ENCODE measurements around the gene OCRL. TPM values are rescaled to one million over a fixed set of nuclear protein-coding genes. Genes with fewer than 3 reads are reported as not detected.

The OCRL gene
- total RNA-seq: 10.0 and 11.9 TPM in 2 replicates

DNA sequence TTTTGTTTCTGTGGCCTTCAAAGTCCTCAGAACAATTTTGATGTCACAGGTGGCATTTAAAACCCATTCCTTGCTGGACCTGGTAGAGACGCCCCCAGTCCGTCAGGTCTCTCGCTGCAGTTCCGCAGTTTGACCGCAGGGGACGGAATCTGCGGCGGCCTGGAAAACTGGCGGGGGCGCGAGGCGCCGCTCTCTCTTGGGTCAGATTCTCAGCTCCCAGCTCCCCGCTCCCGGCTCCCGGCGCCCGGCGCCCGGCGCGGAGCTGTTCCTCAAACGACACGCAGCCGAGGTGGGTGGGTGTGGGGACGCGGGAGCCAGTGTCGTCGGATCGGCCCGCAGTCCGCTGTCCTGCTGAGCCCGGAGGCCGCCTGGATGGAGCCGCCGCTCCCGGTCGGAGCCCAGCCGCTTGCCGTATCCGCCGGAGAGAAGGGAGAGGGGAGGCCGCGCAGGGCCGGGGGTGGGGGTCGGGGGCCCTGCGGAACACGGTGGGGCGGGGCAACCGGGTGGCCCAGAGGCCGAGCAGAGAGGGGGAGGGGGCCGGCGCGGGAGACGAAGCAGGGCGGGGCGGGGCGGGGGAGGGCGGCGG lies at the start of gene OCRL:
TSS of gene OCRL (plus strand) at position 192 of the 586 bp plus-strand sequence. CDS start at position 373, 181 bp downstream.
- peak; percentile 69 to 78 for DNase-seq (ENCODE audit: low read depth in 2 of 2)

DNA sequence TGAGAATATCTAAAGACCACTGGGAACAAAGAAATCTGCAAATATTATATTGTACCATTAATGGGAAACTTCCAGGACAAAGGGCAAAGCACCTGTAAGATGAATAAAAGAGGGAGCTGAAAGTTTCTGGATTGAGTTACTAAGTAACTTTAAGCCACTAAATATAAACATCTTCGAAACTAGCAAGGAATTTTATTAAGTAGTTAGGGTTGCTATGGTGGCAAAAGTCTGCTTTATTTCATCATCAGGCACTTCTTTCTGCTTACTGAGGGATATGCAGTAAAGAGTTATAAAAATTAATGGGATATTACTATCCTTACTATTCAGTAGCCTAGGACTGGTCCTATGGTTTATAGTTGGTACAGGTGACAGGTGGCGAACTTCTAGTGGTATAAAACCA lies 49.7 kb upstream of the OCRL start:
- no peak for DNase-seq (ENCODE audit: low read depth in 2 of 2)

DNA sequence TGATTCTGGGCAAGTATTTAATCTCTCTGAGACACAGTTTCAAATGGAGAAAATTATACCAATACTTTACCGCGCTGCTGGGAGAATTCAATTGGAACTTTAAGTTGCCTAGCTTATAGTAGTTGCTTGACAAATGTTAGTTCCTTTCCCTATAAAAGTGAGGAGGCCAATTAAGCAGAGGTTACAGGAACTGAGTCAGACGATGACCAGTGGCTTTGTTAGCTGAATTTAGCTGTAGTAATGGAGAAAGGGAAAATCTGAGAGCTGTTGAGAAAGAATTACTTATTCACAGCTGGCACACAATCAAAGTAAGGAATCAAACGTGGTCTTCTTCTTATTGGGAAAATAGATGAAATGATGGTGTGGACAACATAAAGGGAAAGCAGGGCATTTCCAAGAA lies 46.4 kb upstream of the OCRL start:
- DNase-seq (ENCODE audit: low read depth in 2 of 2): peak in 1 of 2 donors; percentile 58

- no peak for DNase-seq (ENCODE audit: low read depth in 2 of 2)
These were observed 45.2 kb upstream of the OCRL start for GRCh38 chrX:129494887-129495286.

- peak in 1 of 2 donors; percentile 8 for DNase-seq (ENCODE audit: low read depth in 2 of 2)
These were observed 44.2 kb upstream of the OCRL start for GRCh38 chrX:129495900-129496299.

DNA sequence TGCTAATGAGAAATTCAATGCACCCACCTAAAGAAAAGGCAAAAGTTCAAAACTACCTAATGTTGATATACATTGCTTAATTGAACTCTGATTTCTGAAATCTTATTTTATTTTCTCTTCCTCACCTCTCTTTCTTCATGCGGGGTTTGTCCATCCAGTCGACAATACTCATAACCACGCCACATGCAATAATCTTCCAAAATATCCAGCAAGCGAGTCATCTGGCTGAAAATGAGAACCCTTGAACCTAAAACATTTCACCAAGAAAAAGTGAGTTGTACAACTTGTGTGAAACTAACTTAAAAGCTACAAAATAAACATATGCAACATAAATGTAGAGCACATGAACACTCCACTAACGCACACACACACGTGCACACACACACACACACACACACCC lies 43.4 kb upstream of the OCRL start:
- no peak for DNase-seq (ENCODE audit: low read depth in 2 of 2)

GRCh38 chrX:129497146-129497843 lies 42.8 kb upstream of the OCRL start:
- DNase-seq (ENCODE audit: low read depth in 2 of 2): no peak

GRCh38 chrX:129510331-129510730 lies 29.7 kb upstream of the OCRL start:
- no peak for DNase-seq (ENCODE audit: low read depth in 2 of 2)

DNA sequence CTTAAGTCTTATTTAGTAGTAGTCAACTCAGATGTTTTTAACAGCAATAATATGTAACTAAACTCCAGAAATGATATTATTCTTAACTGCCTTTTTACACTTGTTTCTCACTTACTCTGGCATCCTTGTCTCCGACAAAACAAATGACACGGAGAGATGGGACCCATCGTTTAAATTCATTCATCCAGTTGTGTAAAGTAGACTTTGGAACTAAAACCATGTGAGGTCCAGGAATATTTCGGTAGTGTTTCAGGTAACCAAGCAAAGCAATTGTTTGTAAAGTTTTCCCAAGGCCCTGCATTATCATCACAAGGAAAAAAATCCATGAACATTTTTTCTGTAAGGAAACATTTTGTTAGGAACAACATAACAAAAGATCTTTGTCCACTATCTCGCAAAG lies 28.4 kb upstream of the OCRL start:
- DNase-seq (ENCODE audit: low read depth in 2 of 2): no peak

GRCh38 chrX:129512409-129512808 lies 27.6 kb upstream of the OCRL start:
- no peak for DNase-seq (ENCODE audit: low read depth in 2 of 2)

- no peak for DNase-seq (ENCODE audit: low read depth in 2 of 2)
These were observed 23.7 kb upstream of the OCRL start for GRCh38 chrX:129516402-129516801.

GRCh38 chrX:129520151-129520550 lies 19.9 kb upstream of the OCRL start:
- no peak for DNase-seq (ENCODE audit: low read depth in 2 of 2)

GRCh38 chrX:129522184-129523078 lies 17.6 kb upstream of the OCRL start:
- peak; percentile 46 to 50 for DNase-seq (ENCODE audit: low read depth in 2 of 2)

DNA sequence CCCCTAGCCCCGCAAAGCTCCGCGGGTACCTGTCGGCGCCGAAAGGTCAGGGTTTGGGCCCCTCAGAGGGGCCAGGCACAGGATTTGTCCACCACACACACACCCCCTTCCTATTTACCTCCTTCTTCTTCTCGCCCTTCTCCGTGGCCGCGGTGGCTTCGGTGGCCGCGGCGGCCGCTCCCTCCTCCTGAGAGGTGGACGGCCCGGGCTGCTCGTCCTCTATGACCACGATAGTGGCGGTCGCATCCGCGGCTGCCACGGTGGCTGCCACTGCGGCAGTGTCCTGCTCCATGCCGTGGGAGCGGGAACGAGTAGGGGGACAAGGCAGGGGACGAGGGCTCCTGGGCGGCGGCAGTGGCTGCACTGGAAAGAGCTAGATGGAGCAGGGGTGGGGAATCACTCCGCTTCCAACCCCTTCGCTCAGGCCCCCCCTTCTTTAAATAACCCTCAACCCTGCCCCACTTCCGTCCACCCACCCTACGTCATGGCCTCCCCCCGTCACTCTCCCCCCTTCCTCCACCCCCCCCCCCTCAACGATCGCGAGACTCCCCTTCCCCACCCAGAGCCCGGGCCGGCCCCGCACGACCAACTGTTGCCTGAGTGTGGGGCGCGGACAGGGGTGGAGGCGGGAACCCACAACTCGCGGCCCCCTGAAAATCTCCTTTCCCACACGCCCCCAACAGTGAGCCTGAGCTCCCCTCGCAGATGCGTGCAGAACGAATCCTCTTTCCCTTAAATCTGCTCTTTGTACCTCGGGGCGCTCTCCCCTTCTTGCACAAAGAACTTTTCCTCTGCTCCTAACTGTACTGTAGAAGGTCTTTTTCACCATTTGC lies 16.8 kb upstream of the OCRL start, which contains the start of gene SMARCA1:
TSS of gene SMARCA1 (minus strand) at position 412 of the 833 bp plus-strand sequence. CDS start at position 292, 120 bp downstream.
- DNase-seq (ENCODE audit: low read depth in 2 of 2): peak; percentile 56 to 75

GRCh38 chrX:129524250-129524850 lies 15.7 kb upstream of the OCRL start:
- DNase-seq (ENCODE audit: low read depth in 2 of 2): no peak

DNA sequence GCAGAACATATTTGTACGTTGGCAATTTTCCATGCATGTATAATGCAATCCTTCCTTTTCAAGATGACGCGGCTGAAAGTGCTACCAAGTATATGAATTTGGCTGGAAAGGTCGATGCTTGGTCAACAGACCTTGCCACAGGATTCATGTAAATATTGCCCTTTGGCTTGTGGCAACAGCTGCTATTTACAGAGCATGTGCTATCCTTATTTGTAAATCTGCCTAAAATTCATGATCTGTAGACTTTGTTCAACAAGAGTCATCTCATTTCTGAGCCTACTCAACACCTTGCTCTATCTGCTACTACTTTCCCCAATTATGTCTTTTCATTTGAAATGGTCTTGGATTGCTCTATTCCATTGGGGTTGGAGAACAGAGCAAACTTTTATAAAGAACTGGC lies 14.9 kb upstream of the OCRL start:
- no peak for DNase-seq (ENCODE audit: low read depth in 2 of 2)

DNA sequence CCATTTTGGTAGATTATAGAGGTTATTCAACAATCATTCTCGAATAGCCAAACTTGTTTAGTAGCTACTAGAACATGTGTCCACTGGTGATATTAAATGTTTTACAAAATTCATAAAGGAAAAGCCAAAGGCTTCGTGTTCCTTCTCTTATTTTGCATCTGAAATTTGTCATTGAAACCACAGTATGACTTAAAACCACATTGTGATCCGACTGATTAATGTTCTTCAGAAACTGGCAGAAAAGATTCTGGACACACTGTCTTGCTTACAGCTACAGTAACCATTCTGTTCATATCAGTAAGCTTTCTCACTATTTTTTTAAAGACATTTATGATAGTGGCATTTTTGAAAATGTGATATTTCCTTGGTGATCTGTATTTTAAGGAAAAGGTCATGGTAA lies 14.2 kb upstream of the OCRL start:
- no peak for DNase-seq (ENCODE audit: low read depth in 2 of 2)

- peak in 1 of 2 donors; percentile 51 for DNase-seq (ENCODE audit: low read depth in 2 of 2)
These were observed 10.3 kb upstream of the OCRL start for GRCh38 chrX:129529685-129530281.

GRCh38 chrX:129530410-129530809 lies 9.6 kb upstream of the OCRL start:
- DNase-seq (ENCODE audit: low read depth in 2 of 2): no peak

- DNase-seq (ENCODE audit: low read depth in 2 of 2): no peak
These were observed 8.9 kb upstream of the OCRL start for GRCh38 chrX:129531132-129531531.

All from lung microvascular endothelial cell (primary cell).